HCT116 (cell line): ENCODE measurements around the gene ZNF488.

Source experiments
- EZH2phosphoT487 ChIP-seq: fragments of 200-600 bp; IDR thresholded peaks from 2 replicates; pipeline ENCODE4 v1.6.1; 2018; ENCODE audit warnings: antibody characterized with exemption, borderline replicate concordance
- POLR2A ChIP-seq: IDR thresholded peaks from 2 replicates; pipeline ENCODE4 v1.7.0; 2011; ENCODE audit warnings: borderline replicate concordance; ENCODE audit not compliant: insufficient read depth, insufficient read length; ENCODE audit errors: extremely low read depth
- POLR2AphosphoS5 ChIP-seq: IDR thresholded peaks from 2 replicates; pipeline ENCODE4 v1.6.1; 2011; ENCODE audit warnings: mild to moderate bottlenecking, low read depth, low read length, moderate library complexity
- SIN3A ChIP-seq: IDR thresholded peaks from 2 replicates; pipeline ENCODE4 v1.6.1; 2012; ENCODE audit warnings: low read depth
- YY1 ChIP-seq: IDR thresholded peaks from 2 replicates; pipeline ENCODE4 v1.6.1; 2011; ENCODE audit warnings: low read length, low read depth, moderate library complexity, mild to moderate bottlenecking; ENCODE audit not compliant: insufficient replicate concordance; ENCODE audit errors: extremely low read depth
- TF ChIP-seq, protein P1 (sequence below): IDR thresholded peaks from 2 replicates; pipeline ENCODE4 v1.6.1; 2012
- TF ChIP-seq, protein P2 (sequence below), 3 experiments: fragments of 200-600 bp in 1 of 3; sonication (generic) in 1 of 3; IDR thresholded peaks in 2 of 3; conservative IDR thresholded peaks in 1 of 3; 2 replicates each; pipeline ENCODE4 v1.5.1; 2012 to 2017; ENCODE audit warnings: low read depth in 2 of 3, low read length in 2 of 3, antibody characterized with exemption in 1 of 3, borderline replicate concordance in 1 of 3, control low read depth in 1 of 3, mild to moderate bottlenecking in 1 of 3, mixed read lengths in 1 of 3, mixed run types in 1 of 3, moderate library complexity in 1 of 3; ENCODE audit not compliant: insufficient read depth in 1 of 3

DNA sequence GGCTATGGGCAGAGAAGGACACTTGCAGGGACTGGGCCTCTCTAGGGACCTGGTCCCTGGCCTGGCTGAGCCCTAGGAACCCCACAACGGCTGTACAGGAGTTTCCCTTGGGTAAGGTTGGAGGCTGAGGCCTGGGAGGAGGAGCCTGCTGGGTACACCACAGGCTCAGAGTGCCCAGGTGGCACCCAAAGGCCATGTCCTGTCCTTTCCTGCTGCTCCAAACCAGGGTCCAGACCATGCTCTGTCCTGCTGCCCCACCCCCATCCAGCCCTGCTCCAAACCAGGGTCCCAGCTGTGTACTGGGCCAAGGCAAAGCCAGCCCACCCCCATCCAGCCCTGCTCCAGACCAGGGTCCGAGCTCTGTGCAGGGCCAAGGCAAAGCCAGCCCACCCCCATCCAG is 35.3 kb upstream of the ZNF488 start:
- TF ChIP-seq, protein P1, sequence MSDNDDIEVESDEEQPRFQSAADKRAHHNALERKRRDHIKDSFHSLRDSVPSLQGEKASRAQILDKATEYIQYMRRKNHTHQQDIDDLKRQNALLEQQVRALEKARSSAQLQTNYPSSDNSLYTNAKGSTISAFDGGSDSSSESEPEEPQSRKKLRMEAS, result no peak
- TF ChIP-seq, protein P2, sequence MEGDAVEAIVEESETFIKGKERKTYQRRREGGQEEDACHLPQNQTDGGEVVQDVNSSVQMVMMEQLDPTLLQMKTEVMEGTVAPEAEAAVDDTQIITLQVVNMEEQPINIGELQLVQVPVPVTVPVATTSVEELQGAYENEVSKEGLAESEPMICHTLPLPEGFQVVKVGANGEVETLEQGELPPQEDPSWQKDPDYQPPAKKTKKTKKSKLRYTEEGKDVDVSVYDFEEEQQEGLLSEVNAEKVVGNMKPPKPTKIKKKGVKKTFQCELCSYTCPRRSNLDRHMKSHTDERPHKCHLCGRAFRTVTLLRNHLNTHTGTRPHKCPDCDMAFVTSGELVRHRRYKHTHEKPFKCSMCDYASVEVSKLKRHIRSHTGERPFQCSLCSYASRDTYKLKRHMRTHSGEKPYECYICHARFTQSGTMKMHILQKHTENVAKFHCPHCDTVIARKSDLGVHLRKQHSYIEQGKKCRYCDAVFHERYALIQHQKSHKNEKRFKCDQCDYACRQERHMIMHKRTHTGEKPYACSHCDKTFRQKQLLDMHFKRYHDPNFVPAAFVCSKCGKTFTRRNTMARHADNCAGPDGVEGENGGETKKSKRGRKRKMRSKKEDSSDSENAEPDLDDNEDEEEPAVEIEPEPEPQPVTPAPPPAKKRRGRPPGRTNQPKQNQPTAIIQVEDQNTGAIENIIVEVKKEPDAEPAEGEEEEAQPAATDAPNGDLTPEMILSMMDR (IDR thresholded peaks at IDR 0.05 in 2 of 3, conservative IDR thresholded peaks at IDR 0.05 in 1 of 3; ENCODE audit: borderline replicate concordance in 1 of 3, insufficient read depth in 1 of 3, low read depth in 2 of 3, low read length in 2 of 3), result no peak
- no peak for TF ChIP-seq YY1
- TF ChIP-seq SIN3A, result no peak
- TF ChIP-seq EZH2phosphoT487, result no peak
- no peak for TF ChIP-seq POLR2A
- TF ChIP-seq POLR2AphosphoS5, result no peak
